Testis (tissue), 2 donors: ENCODE data around the gene CCND3.

Experiments
- CTCF ChIP-seq, 3 experiments: fragments of 450-650 bp in 2 of 3; fragments of 200-600 bp in 1 of 3; sonication (generic) in 1 of 3; IDR thresholded peaks; one replicate each; pipeline ENCODE4 v1.5.1; 2016 to 2019; ENCODE audit warnings: antibody characterized with exemption in 3 of 3, mild to moderate bottlenecking in 2 of 3, moderate library complexity in 1 of 3
- POLR2A ChIP-seq: fragments of 450-650 bp; IDR thresholded peaks from one replicate; pipeline ENCODE4 v1.6.1; 2017; ENCODE audit warnings: antibody characterized with exemption, mild to moderate bottlenecking, moderate library complexity

- TF ChIP-seq CTCF (IDR thresholded peaks at IDR 0.05) (no peak), POLR2A (no peak)
These were observed 27.3 kb downstream of the CCND3 start for GRCh38 chr6:41914343-41914742.
